LoVo (cell line): ENCODE results near the gene PLGRKT.
A peak's percentile ranks its signal among the peaks of the same experiment; 100 is the strongest.
"Not testable (repeated sequence)": the region's sequence is repeated elsewhere in the genome, so short reads cannot be mapped to it uniquely, and the experiment has no call there.

ENCODE experiments used
- DNase-seq: peaks from one replicate; pipeline ENCODE4 v3.0.0-alpha.2; 2016; ENCODE audit warnings: low spot score

Gene PLGRKT

DNA sequence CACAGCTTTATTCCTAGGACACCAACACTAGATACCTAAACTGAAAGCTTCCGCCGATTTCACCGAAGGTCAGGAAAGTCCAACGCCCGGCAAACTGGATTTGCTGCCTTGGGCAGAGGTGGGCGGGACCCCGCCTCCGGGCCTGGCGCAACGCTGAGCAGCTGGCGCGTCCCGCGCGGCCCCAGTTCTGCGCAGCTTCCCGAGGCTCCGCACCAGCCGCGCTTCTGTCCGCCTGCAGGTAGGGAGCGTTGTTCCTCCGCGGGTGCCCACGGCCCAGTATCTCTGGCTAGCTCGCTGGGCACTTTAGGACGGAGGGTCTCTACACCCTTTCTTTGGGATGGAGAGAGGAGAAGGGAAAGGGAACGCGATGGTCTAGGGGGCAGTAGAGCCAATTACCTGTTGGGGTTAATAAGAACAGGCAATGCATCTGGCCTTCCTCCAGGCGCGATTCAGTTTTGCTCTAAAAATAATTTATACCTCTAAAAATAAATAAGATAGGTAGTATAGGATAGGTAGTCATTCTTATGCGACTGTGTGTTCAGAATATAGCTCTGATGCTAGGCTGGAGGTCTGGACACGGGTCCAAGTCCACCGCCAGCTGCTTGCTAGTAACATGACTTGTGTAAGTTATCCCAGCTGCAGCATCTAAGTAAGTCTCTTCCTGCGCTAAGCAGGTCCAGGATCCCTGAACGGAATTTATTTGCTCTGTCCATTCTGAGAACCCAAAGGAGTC lies 12.8 kb upstream of the PLGRKT start, which contains the start of gene CD274:
Gene CD274 (plus strand): TSS at position 184 of the 733 bp plus-strand sequence. CDS start 5,572 bp downstream, outside the sequence.
- DNase-seq: peak; percentile 96

DNA sequence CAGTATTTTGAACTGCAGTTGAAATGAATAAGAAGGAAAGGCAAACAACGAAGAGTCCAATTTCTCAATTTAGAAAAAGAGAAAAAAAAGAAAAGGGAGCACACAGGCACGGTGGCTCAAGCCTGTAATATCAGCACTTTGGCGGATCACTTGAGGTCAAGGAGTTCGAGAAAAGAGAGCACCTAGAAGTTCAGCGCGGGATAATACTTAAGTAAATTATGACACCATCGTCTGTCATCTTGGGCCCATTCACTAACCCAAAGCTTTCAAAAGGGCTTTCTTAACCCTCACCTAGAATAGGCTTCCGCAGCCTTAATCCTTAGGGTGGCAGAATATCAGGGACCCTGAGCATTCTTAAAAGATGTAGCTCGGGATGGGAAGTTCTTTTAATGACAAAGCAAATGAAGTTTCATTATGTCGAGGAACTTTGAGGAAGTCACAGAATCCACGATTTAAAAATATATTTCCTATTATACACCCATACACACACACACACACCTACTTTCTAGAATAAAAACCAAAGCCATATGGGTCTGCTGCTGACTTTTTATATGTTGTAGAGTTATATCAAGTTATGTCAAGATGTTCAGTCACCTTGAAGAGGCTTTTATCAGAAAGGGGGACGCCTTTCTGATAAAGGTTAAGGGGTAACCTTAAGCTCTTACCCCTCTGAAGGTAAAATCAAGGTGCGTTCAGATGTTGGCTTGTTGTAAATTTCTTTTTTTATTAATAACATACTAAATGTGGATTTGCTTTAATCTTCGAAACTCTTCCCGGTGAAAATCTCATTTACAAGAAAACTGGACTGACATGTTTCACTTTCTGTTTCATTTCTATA lies 12.0 kb upstream of the PLGRKT start:
- DNase-seq: peak; percentile 21

DNA sequence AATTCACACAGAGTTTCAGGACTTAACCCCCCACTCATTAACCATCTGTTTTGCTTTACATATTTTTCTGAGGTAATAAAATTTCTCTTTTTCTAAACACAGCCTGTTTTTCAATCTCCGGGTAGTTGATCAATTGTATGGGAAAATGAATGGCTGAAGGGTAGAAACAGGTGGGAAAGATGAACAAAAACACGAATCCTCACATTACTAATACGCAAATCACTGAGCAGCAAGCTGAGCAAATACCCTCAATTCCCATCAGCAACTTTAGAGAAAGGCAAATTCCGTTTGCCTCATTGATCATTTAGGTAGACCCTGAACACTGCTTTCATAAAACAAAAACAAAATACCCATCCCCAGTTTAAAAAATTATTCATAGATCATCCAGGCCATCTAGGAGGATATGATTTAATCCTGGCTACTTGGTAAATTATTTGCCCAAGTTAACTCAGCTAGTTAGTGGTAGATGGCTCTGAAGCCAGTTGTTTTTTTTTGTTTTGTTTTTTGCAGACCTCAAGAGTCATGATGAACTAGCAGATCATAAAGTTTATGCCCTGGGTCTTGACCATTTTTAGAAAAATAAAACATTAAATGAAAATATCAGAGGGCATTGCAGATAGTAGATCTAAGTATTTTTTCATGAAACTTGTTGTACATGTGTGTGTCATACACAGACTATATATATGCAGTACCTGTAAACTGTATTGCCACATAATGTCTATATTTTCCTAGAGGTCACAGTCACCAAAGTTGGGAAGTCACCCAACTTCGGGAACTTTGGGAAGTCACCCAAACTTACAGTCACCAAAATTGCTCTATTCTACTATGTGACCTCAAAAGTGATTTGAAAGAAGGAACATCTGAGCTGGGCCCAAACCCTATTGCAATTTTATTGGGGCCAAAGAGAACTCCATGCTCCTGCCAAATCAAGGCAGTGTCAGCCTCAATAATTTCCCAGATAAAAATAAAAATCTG lies 11.0 kb upstream of the PLGRKT start:
- no peak for DNase-seq

DNA sequence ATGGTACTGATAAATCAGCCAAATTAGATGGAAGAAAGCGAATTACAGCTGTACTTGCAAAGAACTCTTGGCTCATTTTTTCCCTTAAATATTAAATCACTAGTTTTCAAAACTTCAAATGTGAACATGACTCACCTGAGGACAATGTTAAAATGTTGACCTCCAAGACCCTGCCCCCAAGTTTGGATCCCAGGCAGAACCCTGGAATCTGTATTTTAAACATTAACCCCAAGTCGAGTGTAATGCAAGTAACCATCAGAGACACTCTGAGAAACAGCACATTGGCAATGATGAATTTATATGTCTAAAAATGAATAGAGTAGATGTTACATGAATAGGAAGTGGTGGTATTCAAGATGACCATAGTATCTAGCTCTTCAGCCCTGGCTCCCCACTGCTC lies 10.3 kb upstream of the PLGRKT start:
- no peak for DNase-seq

DNA sequence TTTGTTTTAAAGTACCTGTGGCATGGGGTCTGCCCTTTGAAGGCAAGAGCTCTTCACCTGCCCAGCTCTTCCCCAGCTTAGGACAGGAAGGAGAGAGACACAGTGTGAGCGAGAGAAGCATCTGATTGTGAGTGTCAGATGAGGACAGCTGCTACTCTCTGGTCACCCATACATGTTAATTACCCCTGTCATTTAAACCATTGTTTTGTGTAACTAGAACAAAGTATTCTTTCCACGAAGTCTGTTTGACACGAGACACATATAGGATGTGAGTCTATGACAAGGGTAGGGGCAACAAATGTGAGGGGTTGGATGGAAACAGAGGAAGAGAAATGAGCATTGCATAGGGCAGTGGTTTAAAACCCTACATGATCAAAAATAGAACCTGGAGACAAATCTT lies 9.6 kb upstream of the PLGRKT start:
- no peak for DNase-seq

DNA sequence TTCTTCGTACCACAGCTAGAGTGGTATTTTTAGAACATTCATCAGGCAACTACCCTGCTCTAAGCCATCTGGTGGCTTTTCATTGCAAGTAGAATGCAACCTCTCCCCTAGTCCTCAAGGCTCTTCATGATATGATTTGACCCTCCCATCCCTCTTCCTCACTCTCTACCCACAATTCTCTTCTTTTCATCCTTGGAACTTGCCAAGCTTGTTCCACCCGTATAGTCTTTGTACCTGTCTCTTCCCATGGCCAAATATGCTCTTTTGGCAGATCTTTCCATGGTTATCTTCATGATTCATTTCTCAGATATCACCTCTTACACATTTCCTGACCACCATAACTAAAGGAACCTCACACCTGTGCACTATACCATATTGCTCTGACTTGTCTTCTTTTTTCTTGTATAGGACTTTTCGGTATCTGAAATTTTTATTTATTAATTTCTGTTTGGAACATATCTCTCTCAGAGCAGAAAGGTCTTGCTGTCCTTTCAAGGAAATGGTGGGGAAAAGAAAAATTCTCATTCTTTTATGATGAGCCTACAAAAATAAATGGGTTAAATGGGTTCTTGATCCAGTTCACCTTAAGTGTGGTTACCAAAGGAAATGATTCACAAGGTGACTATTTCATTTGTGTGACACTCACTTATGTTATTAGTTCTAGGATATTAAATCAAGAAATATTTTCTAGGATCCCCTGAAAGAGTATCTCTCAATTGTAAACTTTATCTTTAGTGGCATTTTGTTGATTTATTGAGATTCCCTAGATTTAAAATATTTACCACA lies 8.9 kb upstream of the PLGRKT start:
- DNase-seq: peak; percentile 33

DNA sequence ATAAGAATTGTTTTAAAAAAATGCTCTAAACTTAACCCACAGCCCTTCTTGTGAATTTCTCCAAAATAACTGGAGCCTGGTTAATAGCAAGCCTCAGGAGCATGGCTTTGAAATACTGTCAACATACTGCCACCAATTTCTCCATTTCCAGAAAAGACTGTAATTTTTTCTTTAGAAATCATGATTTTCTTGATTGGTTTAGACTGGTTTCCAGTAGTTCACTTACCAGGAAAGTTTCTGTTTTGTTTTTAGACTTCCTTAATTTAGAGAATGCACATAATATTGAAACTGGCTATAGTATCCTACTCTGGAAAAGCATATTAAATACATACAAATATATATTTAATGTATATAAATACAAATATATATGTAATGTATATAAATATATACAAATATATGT lies 8.2 kb upstream of the PLGRKT start:
- no peak for DNase-seq

DNA sequence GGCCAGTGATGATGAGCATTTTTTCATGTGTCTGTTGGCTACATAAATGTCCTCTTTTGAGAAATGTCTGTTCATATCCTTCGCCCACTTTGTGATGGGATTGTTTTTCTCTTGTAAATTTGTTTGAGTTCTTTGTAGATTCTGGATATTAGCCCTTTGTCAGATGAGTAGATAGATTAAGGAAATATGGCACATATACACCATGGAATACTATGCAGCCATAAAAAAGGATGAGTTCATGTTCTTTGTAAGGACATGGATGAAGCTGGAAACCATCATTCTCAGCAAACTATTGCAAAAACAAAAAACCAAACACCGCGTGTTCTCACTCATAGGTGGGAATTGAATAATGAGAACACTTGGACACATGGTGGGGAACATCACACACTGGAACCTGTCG lies 7.4 kb upstream of the PLGRKT start:
- not testable (repeated sequence) for DNase-seq

DNA sequence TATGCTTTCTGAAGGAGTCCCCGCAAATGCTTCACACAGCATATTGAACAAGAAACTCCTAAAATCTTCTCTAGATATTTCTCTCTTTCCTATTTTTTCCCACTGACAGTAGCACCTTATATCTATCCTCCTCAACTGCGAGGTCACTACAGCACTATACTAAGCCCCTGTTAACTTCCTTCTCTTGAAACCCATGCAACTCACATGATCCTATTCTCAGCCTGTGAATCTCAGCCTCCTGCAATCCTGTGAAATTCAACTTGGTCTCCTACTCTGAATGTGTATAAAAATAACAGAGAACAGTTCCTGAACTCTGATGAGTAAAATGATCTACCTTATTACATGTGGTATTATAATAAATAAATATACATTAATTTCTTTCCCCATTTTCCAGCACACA lies 6.1 kb upstream of the PLGRKT start:
- no peak for DNase-seq

DNA sequence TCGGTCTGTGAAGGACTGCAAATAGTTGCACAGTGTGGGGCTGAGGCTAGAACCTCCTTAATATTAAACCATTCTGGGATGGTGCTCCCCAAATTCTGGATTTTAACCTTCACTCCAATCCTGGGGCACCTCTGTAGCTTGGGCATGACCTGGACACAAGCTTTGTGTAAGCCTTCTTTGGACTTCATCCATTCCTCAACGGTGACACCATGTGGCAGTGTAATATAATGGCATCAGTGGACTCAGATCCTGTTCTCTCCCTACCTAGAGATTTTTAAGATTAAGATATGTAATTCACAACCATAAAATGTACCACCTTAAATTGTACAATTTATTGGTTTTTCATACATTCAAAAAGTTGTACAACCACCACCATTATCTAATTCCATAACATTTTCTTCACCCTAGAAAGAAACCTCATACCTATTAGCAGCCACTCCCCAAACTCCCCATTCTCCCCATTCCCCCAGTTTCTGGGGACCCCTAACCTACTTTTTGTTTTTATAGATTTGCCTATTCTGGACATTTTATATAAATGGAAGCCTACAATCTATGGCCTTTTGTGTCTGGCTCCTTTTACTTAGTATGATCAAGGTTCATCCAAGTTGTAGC lies 4.8 kb upstream of the PLGRKT start:
- peak; percentile 67 for DNase-seq

DNA sequence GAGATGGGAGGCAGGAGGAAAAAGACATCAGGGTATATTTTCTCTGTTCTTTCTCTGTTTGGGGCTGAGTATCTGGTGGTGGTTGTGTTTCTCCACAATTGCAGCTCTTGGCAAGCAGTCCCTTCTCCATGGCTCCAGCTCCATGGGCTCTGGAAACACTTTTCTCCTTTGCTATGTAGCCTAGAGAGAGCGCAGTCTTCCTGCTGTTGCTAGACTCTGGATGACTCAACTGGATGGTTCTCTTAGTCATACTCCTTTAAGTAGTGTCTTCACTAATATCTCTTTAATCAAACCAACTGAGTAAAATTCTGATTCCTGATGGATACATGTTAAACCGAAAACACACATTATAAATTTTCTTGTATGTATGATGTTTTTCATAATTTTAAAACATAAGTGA lies 3.3 kb upstream of the PLGRKT start:
- no peak for DNase-seq

DNA sequence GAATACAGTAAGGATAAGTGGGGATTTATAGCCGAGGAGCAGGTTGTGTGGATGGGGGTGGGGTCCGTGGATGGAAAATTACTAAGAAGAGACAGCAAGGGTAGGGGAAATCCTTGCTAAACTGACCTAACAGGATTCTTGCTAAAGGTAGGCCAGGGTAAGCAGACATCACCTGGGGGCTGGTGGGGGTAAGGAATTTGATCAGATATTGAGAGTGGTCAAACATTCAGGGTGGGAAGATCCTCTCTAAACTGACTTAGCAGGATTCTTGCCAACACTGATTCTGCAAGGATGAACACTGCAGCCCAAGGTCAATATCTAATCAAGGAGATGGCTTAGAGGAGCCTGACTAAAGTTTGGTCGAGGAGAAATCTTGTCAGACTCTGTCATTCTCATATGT lies 2.7 kb upstream of the PLGRKT start:
- DNase-seq: no peak

DNA sequence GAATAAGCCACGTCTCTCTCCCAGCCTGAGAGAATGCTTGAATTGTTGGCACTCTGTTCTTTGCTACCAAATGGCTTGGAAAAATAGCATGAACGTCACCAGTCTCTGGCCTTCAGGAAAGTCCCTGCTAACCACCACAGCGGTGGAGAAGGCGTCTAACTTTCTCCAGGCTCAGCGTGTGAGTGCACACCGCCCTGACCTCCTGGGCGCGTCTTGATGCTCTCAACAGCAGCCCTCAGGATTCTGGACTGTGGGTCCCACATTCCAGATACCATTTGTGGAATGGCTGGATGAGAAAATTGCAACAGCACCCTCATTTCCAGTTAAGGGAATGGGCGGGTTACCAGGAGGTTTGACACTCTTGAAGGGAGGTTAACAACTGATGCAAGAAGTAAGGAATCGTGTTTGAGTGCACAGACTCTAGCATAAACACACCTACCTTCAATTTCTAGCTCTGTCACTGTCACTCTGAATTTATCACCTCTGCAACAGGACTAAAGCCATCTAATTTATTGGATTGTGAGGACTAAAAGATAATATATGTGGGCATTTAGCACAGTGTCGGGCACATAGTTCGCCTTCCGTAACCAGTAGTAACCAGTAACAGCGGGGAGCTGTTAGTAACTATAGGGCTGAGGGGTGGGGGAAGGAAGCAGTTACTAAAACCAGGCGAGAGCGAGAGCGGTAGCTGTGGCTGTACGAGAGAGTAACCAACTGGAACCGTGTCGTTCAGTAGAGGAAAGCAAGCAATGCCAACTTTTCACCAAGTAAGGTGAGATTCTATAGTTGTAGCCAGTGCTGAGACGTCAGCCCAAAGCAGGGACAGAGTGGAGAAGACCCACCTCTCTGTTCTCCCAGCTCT lies 807 bp upstream of the PLGRKT start:
- DNase-seq: no peak

DNA sequence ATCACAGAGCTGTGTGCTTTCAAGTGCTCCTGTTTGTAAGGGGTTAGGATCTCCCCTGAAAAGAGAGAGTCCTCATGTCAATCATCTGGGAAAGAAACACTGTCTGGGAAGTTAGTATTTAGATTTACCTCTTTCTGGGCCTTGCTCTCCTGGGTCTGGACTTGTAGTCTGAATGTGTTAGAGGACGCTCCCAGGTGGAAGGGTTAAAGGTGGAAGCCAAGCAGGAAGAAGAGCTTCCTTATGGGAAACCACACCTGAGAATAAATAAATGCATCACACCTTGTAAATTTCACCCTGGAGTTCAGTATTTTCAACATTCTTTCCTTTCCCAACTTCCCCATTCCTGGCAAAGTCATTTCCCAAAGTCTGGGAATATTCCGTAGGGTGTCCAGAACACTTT lies 1.3 kb downstream of the PLGRKT start:
- DNase-seq: peak; percentile 36

DNA sequence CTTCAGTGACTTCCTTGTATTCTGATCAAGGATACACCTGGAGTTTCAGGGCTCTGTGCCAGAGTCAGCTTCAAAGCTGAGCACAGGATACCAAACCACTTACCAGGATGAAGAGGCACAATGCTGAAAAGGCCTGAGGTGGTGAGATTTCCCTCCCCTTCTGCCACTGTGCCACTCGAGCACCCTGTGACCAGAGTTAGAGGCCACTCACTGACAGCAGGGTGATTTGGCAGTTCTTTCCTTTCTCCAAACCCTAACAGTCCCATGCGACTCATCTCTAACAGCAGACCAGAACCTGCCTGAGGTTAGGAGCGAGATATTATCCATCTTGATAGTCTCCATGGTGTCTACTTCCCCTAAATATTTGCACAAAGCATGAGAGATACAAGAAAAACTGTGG lies 1.8 kb downstream of the PLGRKT start:
- DNase-seq: no peak

DNA sequence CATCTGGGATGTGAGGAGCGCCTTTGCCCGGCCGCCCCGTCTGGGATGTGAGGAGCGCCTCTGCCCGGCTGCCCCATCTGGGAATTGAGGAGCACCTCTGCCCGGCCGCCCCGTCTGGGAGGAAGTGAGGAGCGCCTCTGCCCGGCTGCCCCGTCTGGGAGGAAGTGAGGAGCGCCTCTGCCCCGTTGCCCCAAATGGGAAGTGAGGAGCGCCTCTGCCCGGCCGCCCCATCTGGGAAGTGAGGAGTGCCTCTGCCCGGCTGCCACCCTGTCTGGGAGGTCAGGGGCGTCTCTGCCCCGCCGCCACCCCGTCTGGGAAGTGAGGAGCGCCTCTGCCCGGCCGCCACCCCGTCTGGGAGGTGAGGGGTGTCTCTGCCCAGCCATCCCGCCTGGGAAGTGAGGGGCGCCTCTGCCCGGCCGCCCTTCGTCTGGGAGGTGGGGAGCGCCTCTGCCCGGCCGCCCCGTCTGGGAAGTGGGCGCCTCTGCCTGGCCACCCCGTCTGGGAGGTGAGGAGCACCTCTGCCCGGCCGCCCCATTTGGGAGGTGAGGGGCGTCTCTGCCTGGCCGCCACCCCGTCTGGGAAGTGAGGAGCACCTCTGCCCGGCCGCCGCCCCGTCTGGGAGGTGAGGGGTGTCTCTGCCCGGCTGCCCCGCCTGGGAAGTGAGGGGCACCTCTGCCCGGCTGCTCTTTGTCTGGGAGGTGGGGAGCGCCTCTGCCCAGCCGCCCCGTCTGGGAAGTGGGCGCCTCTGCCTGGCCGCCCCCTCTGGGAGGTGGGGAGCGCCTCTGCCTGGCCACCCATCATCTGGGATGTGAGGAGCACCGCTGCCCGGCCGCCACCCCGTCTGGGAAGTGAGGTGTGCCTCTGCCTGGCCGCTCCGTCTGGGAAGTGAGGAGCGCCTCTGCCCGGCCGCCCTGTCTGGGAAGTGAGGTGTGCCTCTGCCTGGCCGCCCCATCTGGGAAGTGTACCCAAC lies 3.6 kb downstream of the PLGRKT start:
- DNase-seq: not testable (repeated sequence)

DNA sequence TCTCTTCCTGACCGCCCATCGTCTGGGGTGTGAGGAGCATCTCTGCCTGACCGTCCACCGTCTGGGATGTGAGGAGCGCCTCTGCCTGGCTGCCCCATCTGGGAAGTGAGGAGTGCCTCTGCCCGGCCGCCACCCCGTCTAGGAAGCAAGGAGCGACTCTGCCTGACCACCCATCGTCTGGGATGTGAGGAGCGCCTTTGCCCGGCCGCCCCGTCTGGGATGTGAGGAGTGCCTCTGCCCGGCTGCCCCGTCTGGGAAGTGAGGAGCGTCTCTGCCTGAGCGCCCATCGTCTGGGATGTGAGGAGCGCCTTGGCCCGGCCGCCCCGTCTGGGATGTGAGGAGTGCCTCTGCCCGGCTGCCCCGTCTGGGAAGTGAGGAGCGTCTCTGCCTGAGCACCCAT lies 4.4 kb downstream of the PLGRKT start:
- DNase-seq: not testable (repeated sequence)

DNA sequence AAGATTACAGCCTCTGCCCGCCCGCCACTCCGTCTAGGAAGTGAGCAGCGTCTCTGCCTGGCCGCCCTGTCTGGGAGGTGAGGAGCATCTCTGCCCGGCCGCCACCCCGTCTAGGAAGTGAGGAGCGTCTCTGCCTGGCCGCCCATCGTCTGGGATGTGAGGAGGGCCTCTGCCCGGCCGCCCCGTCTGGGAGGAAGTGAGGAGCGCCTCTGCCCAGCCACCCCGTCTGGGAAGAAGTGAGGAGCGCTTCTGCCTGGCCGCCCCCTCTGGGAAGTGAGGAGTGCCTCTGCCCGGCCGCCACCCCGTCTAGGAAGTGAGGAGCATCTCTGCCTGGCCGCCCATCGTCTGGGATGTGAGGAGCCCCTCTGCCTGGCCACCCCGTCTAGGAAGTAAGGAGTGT lies 4.8 kb downstream of the PLGRKT start:
- not testable (repeated sequence) for DNase-seq

DNA sequence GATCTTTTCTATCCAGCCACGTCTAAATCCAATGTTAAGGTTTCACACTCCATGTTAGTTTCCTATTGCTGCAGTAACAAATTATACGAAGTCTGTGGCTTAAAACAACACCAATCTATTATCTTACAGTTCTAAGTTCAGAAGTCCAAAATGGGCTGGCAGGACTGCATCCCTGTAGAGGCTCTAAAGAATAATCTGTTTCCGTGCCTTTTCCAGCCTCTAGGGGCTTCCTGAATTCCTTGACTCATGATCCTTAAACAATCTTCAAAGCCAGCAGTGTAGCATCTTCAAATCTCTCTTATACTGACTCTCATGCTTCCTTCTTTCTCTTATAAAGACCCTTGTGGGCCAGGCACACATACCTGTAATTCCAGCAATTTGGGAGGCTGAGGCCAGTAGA lies 6.8 kb downstream of the PLGRKT start:
- no peak for DNase-seq
